ENCODE measurements around the gene IL22. TPM values are rescaled to one million over a fixed set of nuclear protein-coding genes. Genes with fewer than 3 reads are reported as not detected.

Gene IL22, protein sequence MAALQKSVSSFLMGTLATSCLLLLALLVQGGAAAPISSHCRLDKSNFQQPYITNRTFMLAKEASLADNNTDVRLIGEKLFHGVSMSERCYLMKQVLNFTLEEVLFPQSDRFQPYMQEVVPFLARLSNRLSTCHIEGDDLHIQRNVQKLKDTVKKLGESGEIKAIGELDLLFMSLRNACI
- not detected for total RNA-seq

GRCh38 chr12:68253504-68253903 is at the start of gene IL22:
IL22 (minus strand) TSS chr12:68253604; CDS start chr12:68253448, 156 bp downstream.
- H3K9me3 ChIP-seq (ENCODE audit: low read depth, low read length), result no peaks in the 10 kb centered on the region
- H3K4me3 ChIP-seq (ENCODE audit: low read length), result no peak within 1 kb of the TSS
- no peaks in the 10 kb centered on the region for H3K4me1 ChIP-seq (ENCODE audit: insufficient read depth, low read length)
- no peaks in the 10 kb centered on the region for H3K27me3 ChIP-seq (ENCODE audit: insufficient read depth, low read length)

- Histone ChIP-seq H3K9me3 (ENCODE audit: low read depth, low read length) (no peaks in the 10 kb centered on the region), H3K4me1 (ENCODE audit: insufficient read depth, low read length) (no peaks in the 10 kb centered on the region), H3K27me3 (ENCODE audit: insufficient read depth, low read length) (no peaks in the 10 kb centered on the region), H3K4me3 (ENCODE audit: low read length) (no peak overlapping the region)
These were observed 44.5 kb upstream of the IL22 start for GRCh38 chr12:68297929-68298328.

DNA sequence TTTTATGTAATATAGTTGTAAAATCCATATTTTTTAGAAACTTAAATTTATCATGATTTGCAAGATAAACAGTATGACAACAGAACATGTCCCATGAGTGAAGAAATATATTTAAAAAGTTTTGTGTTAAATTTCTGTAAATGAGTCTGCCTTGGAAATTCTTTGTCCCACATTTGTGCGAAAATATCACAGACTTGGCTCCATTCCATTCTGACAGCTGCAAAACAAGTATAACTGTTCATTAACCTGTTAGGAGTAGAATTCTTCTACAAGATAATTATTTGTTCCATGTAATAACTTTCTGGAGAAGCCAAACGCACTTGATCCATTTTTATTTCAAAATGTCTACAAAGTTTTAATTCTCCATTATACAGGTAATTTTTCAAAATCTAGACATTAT is 40.8 kb upstream of the IL22 start:
- Histone ChIP-seq H3K4me1 (ENCODE audit: insufficient read depth, low read length) (no peaks in the 10 kb centered on the region), H3K27me3 (ENCODE audit: insufficient read depth, low read length) (no peaks in the 10 kb centered on the region), H3K4me3 (ENCODE audit: low read length) (no peak overlapping the region), H3K9me3 (ENCODE audit: low read depth, low read length) (no peaks in the 10 kb centered on the region)

- Histone ChIP-seq H3K27me3 (ENCODE audit: insufficient read depth, low read length) (no peaks in the 10 kb centered on the region), H3K4me1 (ENCODE audit: insufficient read depth, low read length) (no peaks in the 10 kb centered on the region), H3K9me3 (ENCODE audit: low read depth, low read length) (no peaks in the 10 kb centered on the region), H3K4me3 (ENCODE audit: low read length) (no peak overlapping the region)
These were observed 39.9 kb upstream of the IL22 start for GRCh38 chr12:68293347-68293746.

DNA sequence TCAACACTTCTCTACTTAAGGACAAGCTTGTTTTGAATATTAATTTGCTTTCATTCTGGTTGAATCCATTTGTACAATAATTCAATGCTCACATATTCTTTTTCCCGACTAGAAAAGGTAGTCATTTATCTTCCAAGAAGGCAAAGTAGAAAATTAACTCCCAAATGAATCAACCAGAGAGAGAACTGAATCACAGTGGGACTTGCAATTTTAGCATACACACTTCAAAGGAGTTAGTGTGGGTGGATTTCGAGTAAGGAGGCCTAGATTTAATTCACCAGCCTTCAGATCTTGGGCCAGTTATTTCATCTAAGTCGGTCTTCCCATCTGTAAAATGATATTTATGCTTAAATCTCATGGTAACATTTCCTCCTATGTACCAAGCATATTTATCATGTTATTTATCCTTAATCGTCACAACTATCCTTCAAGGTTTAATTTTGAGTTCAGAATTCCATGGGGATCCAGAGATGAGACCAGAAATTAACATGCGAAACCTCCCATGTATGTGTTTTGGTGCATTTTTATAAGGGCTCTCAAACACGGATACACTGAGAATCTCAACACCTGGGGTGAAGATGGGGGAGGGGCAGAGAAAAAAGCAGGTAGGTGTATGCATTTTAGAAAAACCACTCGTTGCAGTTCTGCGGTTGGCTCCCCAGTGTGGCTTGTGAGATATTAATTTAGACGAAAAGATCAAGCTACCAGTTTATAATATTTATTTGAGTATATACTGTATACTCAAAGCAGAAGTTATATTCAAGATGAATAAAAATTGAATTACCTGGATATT is 38.9 kb upstream of the IL22 start:
- Histone ChIP-seq H3K9me3 (ENCODE audit: low read depth, low read length) (no peaks in the 10 kb centered on the region), H3K27me3 (ENCODE audit: insufficient read depth, low read length) (no peaks in the 10 kb centered on the region), H3K4me3 (ENCODE audit: low read length) (no peak overlapping the region), H3K4me1 (ENCODE audit: insufficient read depth, low read length) (no peaks in the 10 kb centered on the region)

DNA sequence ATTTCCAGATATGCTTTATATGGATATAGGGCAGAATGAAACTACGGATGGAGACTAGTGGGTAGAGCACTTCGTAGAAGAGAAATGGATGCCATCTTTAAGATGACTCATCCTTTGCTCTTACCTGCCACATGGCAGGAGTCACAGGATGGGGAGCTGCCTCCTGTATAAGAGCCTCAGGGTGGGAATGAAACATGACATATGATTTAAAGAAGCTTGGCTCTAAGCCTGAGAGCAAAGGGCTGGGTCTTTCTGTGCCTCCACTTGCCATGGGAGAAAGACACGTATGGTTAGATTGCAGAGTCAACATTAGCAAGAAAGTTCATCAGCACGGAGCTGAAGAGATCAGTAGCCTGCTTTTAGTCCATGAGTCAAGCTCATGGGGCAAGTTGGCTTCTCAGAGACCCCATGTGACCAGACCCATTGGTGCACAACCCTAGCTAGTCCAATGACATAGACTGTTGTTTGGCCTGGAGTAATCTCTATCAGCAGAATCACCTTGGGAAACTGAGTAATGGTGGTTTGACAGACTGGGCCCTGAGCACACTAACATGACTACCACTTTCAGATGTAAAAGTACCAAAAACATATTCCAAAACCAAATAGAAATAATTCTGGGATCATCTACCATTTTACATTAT is 38.1 kb upstream of the IL22 start:
- Histone ChIP-seq H3K27me3 (ENCODE audit: insufficient read depth, low read length) (no peaks in the 10 kb centered on the region), H3K4me3 (ENCODE audit: low read length) (no peak overlapping the region), H3K4me1 (ENCODE audit: insufficient read depth, low read length) (no peaks in the 10 kb centered on the region), H3K9me3 (ENCODE audit: low read depth, low read length) (no peaks in the 10 kb centered on the region)

GRCh38 chr12:68290126-68290525 is 36.7 kb upstream of the IL22 start:
- H3K9me3 ChIP-seq (ENCODE audit: low read depth, low read length), result no peaks in the 10 kb centered on the region
- no peaks in the 10 kb centered on the region for H3K4me1 ChIP-seq (ENCODE audit: insufficient read depth, low read length)
- no peaks in the 10 kb centered on the region for H3K27me3 ChIP-seq (ENCODE audit: insufficient read depth, low read length)
- no peak overlapping the region for H3K4me3 ChIP-seq (ENCODE audit: low read length)

- no peaks in the 10 kb centered on the region for H3K4me1 ChIP-seq (ENCODE audit: insufficient read depth, low read length)
- H3K27me3 ChIP-seq (ENCODE audit: insufficient read depth, low read length), result no peaks in the 10 kb centered on the region
- H3K4me3 ChIP-seq (ENCODE audit: low read length), result no peak overlapping the region
- H3K9me3 ChIP-seq (ENCODE audit: low read depth, low read length), result no peaks in the 10 kb centered on the region
These were observed 33.7 kb upstream of the IL22 start for GRCh38 chr12:68287106-68287505.

- no peaks in the 10 kb centered on the region for H3K27me3 ChIP-seq (ENCODE audit: insufficient read depth, low read length)
These were observed 33.0 kb upstream of the IL22 start for GRCh38 chr12:68286396-68286795.

GRCh38 chr12:68285541-68285940 is 32.1 kb upstream of the IL22 start:
- Histone ChIP-seq H3K9me3 (ENCODE audit: low read depth, low read length) (no peaks in the 10 kb centered on the region), H3K4me3 (ENCODE audit: low read length) (no peak overlapping the region), H3K27me3 (ENCODE audit: insufficient read depth, low read length) (no peaks in the 10 kb centered on the region), H3K4me1 (ENCODE audit: insufficient read depth, low read length) (no peaks in the 10 kb centered on the region)

More at GRCh38 chr12:68286396-68286795, 33.0 kb upstream of the IL22 start:
- no peaks in the 10 kb centered on the region for H3K9me3 ChIP-seq (ENCODE audit: low read depth, low read length)
- H3K4me3 ChIP-seq (ENCODE audit: low read length), result no peak overlapping the region
- H3K4me1 ChIP-seq (ENCODE audit: insufficient read depth, low read length), result no peaks in the 10 kb centered on the region

GRCh38 chr12:68281322-68282077 is 28.1 kb upstream of the IL22 start:
- no peaks in the 10 kb centered on the region for H3K9me3 ChIP-seq (ENCODE audit: low read depth, low read length)
- no peaks in the 10 kb centered on the region for H3K27me3 ChIP-seq (ENCODE audit: insufficient read depth, low read length)
- no peak overlapping the region for H3K4me3 ChIP-seq (ENCODE audit: low read length)
- no peaks in the 10 kb centered on the region for H3K4me1 ChIP-seq (ENCODE audit: insufficient read depth, low read length)

- no peaks in the 10 kb centered on the region for H3K4me1 ChIP-seq (ENCODE audit: insufficient read depth, low read length)
- no peaks in the 10 kb centered on the region for H3K27me3 ChIP-seq (ENCODE audit: insufficient read depth, low read length)
- H3K4me3 ChIP-seq (ENCODE audit: low read length), result no peak overlapping the region
- no peaks in the 10 kb centered on the region for H3K9me3 ChIP-seq (ENCODE audit: low read depth, low read length)
These were observed 26.8 kb upstream of the IL22 start for GRCh38 chr12:68280240-68280639.

DNA sequence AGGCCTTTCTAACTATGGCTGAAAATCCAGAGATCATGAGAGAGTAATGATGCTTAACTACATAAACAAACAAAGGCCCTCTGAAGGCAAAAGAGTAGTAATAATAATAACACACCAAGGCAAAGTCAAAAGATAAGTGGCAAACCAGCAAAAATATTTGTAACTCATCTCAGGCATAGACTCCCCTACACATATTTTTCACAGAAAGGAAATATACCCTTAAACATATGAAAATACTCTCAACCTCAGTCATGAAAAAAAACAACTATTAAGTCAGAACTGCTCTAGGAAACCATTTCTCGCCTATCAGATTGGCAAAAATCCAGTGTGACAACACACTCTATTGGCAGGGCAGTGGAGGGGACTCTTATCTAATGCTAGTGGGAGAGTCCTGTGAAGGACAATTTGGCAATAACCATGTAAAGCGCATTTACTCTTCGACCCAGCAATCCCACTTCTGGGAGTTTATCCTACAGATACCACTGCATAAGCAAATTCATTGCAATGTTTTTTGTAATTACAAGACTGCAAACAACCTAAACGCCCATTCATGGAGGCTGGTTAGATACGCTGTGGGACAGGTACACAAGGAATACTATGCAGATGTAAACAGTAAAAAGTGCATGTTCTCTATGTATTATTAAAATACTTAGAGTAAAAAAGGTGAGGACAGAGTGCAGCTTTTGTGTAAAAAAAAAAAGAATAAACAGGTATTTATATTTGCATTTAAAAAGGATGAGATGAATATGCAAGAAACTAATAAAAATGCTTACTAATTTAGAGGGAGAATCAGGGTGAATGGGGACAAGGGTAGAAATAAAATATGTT is 26.0 kb upstream of the IL22 start:
- Histone ChIP-seq H3K9me3 (ENCODE audit: low read depth, low read length) (no peaks in the 10 kb centered on the region), H3K27me3 (ENCODE audit: insufficient read depth, low read length) (no peaks in the 10 kb centered on the region), H3K4me1 (ENCODE audit: insufficient read depth, low read length) (no peaks in the 10 kb centered on the region), H3K4me3 (ENCODE audit: low read length) (no peak overlapping the region)

DNA sequence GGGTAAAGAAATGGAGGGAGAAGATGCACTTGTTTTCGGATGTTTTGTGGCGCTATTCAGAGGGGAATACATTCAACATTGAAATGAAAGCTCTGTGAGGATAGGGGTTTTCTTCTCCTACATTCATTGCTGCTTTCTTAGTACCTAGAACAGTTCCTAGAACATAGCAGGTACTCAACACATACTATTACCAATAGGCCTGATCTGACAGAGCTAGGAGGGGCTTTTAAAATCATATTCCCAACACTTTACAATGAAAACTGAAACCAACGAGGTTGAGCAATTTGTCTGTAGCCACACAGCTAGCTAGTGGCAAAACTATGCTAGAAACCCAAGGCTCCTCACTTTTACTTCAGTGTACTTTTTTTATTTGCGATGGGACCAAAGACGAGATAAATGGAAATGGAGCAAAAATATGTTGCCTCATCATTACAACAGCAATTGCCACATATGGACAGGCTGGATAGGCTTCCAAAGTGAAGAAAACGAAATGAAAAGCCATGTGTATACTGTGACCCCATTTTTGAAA is 23.1 kb upstream of the IL22 start:
- no peaks in the 10 kb centered on the region for H3K9me3 ChIP-seq (ENCODE audit: low read depth, low read length)
- no peak overlapping the region for H3K4me3 ChIP-seq (ENCODE audit: low read length)
- H3K4me1 ChIP-seq (ENCODE audit: insufficient read depth, low read length), result no peaks in the 10 kb centered on the region
- H3K27me3 ChIP-seq (ENCODE audit: insufficient read depth, low read length), result no peaks in the 10 kb centered on the region

Data from mononuclear cell (primary cell).